GM19238 (cell line): ENCODE results near the gene L3MBTL2.
"Not testable (repeated sequence)": the region's sequence is repeated elsewhere in the genome, so short reads cannot be mapped to it uniquely, and the experiment has no call there.

Experiments
- DNase-seq: peaks from one replicate; pipeline ENCODE4 v3.0.0; 2011; ENCODE audit warnings: low spot score; ENCODE audit not compliant: insufficient read length

The L3MBTL2 gene

GRCh38 chr22:41204992-41205900, at the start of gene L3MBTL2:
L3MBTL2 (plus strand) TSS chr22:41205312; CDS start chr22:41205363, 51 bp downstream.
- peak; percentile 100 for DNase-seq

GRCh38 chr22:41157083-41157482, 48.0 kb upstream of the L3MBTL2 start:
- no peak for DNase-seq

GRCh38 chr22:41169157-41169556, 36.0 kb upstream of the L3MBTL2 start:
- no peak for DNase-seq

GRCh38 chr22:41171996-41172395, 33.1 kb upstream of the L3MBTL2 start:
- no peak for DNase-seq

GRCh38 chr22:41175546-41175945, 29.6 kb upstream of the L3MBTL2 start:
- DNase-seq = no peak

- no peak for DNase-seq
These were observed 28.0 kb upstream of the L3MBTL2 start for GRCh38 chr22:41177040-41177621.

GRCh38 chr22:41177622-41178424, 27.3 kb upstream of the L3MBTL2 start:
- no peak for DNase-seq

- no peak for DNase-seq
These were observed 26.6 kb upstream of the L3MBTL2 start for GRCh38 chr22:41178425-41178975.

- not testable (repeated sequence) for DNase-seq
These were observed 24.8 kb upstream of the L3MBTL2 start for GRCh38 chr22:41180362-41180761.

GRCh38 chr22:41180926-41181325, 24.2 kb upstream of the L3MBTL2 start:
- no peak for DNase-seq

- no peak for DNase-seq
These were observed 23.5 kb upstream of the L3MBTL2 start for GRCh38 chr22:41181349-41182241.

- DNase-seq = no peak
These were observed 20.4 kb upstream of the L3MBTL2 start for GRCh38 chr22:41184679-41185078.

- no peak for DNase-seq
These were observed 13.6 kb upstream of the L3MBTL2 start for GRCh38 chr22:41191467-41191866.

- DNase-seq = no peak
These were observed 11.3 kb upstream of the L3MBTL2 start for GRCh38 chr22:41193829-41194228.

- DNase-seq = peak; percentile 81
These were observed 7.8 kb upstream of the L3MBTL2 start for GRCh38 chr22:41197038-41197972.

GRCh38 chr22:41198027-41198580, 7.0 kb upstream of the L3MBTL2 start:
- no peak for DNase-seq

- no peak for DNase-seq
These were observed 4.0 kb upstream of the L3MBTL2 start for GRCh38 chr22:41201141-41201540.

GRCh38 chr22:41203118-41203517, 2.0 kb upstream of the L3MBTL2 start:
- no peak for DNase-seq

- no peak for DNase-seq
These were observed 1.0 kb upstream of the L3MBTL2 start for GRCh38 chr22:41204066-41204465.
